Breast epithelium (tissue), 3 donors: ENCODE results near the gene GDF2.

Experiments
- CTCF ChIP-seq, 3 donors: fragments of 450-650 bp; IDR thresholded peaks; one replicate each; pipeline ENCODE4 v1.5.1; 2016 to 2017; ENCODE audit warnings: antibody characterized with exemption in 3 of 3, mild to moderate bottlenecking in 3 of 3, moderate library complexity in 3 of 3
- POLR2AphosphoS5 ChIP-seq, 3 donors: sonication (generic); formaldehyde crosslinking; IDR thresholded peaks; one replicate each; pipeline ENCODE4 v1.6.1; 2017; ENCODE audit warnings: antibody characterized with exemption in 3 of 3

- TF ChIP-seq POLR2AphosphoS5 (IDR thresholded peaks at IDR 0.05) (no peak), CTCF (IDR thresholded peaks at IDR 0.05) (no peak)
These were observed 38.3 kb downstream of the GDF2 start for GRCh38 chr10:47360419-47361040.
